ENCODE measurements around the gene FEM1A. TPM values are rescaled to one million over a fixed set of nuclear protein-coding genes. Genes with fewer than 3 reads are reported as not detected.
A peak's percentile ranks its signal among the peaks of the same experiment; 100 is the strongest.
"Not testable (repeated sequence)": the region's sequence is repeated elsewhere in the genome, so short reads cannot be mapped to it uniquely, and the experiment has no call there.

Gene FEM1A
- total RNA-seq (ENCODE audit: insufficient read depth, low replicate concordance), result 10.6 TPM

DNA sequence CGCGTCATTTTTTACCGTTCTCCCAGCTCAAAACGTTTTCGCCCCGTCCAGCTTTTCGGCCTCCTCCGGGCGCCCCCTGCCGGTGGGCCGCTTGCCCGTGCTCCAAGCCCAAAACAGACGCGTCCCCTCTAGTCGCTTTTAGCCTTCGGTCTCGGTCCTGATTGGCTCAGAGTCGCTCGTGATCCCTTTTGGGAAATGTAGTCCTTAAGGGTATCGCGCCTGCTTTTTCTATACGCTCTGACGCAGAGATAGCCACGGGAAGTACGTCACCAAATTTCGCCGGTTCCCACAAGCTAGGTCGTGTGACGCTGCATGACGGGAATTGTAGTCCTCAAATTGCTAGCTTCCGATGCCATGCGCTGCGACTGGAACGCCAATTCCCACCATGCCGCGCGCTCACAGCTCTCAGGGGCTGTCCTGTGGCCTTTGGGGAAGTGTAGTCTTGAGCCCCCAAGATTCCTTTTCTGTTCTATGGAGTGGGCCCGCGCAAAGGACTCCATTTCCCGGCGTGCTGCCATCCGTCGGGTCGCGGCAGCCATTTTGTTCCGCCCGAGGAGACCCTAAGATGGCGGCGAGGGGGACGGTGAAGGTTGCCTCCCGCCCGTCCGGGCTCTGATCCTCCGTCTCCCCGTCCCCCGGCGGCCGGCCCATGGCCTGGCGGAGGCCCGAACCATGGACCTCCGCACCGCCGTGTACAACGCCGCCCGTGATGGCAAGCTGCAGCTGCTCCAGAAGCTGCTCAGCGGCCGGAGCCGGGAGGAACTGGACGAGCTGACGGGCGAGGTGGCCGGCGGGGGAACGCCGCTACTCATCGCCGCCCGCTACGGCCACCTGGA lies at the start of gene FEM1A:
Gene FEM1A (plus strand): TSS at position 552 of the 836 bp plus-strand sequence. CDS start 121 bp downstream, at position 673.
- peak; percentile 100 for DNase-seq (ENCODE audit: low spot score)

GRCh38 chr19:4742723-4743646 lies 48.5 kb upstream of the FEM1A start:
- no peak for DNase-seq (ENCODE audit: low spot score)

DNA sequence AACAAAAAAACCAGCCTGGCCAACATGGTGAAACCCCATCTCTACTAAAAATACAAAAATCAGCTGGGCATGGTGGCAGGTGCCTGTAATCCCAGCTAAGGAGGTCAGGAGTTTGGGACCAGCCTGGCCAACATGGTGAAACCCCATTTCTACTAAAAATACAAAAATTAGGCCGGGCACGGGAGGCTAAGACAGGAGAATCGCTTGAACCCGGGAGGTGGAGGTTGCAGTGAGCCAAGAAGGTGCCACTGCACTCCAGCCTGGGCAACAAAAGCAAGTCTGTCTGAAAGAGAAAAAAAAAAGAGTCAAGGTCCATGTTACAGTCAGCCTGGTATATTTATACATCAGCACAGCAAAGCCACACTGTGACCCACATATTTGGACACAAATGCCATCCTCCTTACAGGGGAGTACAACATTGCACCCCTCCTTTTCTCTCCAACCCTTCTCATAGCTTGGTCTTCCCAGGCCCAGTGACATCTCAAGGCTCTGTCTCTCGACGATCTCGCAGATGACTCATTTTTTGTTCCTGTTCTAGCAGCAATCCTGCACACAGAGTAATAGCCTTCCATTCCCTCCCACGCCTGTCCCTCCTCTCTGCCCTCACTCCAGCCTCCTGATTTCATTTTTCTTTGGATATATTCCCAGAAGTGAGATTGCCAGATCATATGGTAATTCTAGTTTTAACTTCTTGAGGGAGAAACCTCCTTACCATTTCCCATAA lies 46.9 kb upstream of the FEM1A start:
- DNase-seq (ENCODE audit: low spot score), result peak; percentile 95

GRCh38 chr19:4745175-4745574 lies 46.4 kb upstream of the FEM1A start:
- DNase-seq (ENCODE audit: low spot score), result not testable (repeated sequence)

- DNase-seq (ENCODE audit: low spot score), result no peak
Measured at GRCh38 chr19:4745986-4746385, 45.5 kb upstream of the FEM1A start.

- DNase-seq (ENCODE audit: low spot score), result no peak
Measured at GRCh38 chr19:4748185-4748584, 43.3 kb upstream of the FEM1A start.

- no peak for DNase-seq (ENCODE audit: low spot score)
Measured at GRCh38 chr19:4748589-4748988, 42.9 kb upstream of the FEM1A start.

- no peak for DNase-seq (ENCODE audit: low spot score)
Measured at GRCh38 chr19:4749870-4750590, 41.5 kb upstream of the FEM1A start.

DNA sequence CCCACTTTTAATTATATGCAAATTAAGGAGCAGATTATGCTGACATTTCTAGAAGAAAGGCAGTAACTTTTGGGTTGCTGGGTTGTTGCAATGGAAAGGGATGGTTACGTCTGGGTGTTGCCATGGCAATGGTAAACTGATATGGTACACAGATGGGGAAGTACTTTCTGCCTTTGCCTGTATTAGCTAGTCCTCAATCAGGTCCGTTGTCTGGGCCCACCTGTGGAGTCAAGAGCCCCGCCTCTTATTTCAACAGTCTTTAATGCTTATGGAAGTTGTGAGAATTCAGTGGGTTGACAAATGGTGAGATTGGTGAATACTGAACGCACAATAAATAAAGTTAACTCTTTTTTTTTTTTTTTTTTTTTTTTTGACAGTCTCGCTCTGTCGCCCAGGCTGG lies 37.3 kb upstream of the FEM1A start:
- DNase-seq (ENCODE audit: low spot score), result no peak

DNA sequence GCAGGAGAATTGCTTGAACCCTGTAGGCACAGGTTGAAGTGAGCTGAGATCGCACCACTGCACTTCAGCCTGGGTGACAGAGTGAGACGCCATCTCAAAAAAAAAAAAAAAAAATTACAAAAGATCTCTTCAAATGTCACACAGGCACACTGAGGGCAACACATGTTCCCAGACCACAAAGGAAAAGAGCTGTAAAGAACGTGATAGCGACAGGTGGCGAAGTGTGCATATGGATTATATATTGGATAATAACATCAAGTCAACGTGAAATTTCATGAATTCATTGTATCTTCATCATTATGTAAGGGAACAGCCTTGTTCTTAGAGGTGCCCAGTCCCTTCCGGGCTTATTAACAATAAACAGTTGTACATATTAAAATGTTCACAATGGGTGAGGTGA lies 36.1 kb upstream of the FEM1A start:
- DNase-seq (ENCODE audit: low spot score), result no peak

GRCh38 chr19:4758082-4758481 lies 33.5 kb upstream of the FEM1A start:
- no peak for DNase-seq (ENCODE audit: low spot score)

DNA sequence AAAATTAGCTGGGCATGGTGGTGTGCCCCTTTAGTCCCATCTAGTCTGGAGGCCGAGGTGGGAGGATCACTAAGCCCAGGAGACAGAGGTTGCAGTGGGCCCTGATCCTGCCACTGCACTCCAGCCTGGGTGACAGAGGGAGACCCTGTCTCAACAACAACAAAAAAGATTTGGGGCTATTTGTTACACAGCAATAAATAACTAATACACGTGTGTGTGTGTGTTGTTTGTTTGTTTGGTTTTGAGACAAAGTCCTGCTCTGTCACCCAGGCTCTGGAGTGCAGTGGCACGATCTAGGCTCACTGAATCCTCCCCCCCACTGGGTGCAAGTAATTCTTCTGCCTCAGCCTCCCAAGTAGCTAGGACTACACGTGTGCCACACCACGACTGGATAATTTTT lies 32.9 kb upstream of the FEM1A start:
- no peak for DNase-seq (ENCODE audit: low spot score)

GRCh38 chr19:4759388-4760284 lies 31.9 kb upstream of the FEM1A start:
- DNase-seq (ENCODE audit: low spot score), result peak; percentile 85

GRCh38 chr19:4760285-4760650 lies 31.3 kb upstream of the FEM1A start:
- DNase-seq (ENCODE audit: low spot score), result no peak

- DNase-seq (ENCODE audit: low spot score), result no peak
Measured at GRCh38 chr19:4763021-4763420, 28.5 kb upstream of the FEM1A start.

DNA sequence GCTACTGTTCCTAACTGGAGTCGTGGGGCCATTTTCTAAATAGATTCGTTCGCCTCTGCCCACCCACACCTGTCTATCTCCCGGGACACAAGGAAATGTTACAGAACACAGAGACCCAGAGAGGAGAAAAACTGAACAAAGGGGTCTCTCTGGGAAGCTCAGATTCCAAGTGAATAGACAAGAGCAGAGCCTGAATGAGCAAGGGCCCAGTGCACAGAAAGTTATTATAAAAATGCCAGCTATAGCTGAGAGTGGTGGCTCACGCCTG lies 27.2 kb upstream of the FEM1A start:
- no peak for DNase-seq (ENCODE audit: low spot score)

GRCh38 chr19:4768934-4769777 lies 22.4 kb upstream of the FEM1A start:
- peak; percentile 91 for DNase-seq (ENCODE audit: low spot score)

DNA sequence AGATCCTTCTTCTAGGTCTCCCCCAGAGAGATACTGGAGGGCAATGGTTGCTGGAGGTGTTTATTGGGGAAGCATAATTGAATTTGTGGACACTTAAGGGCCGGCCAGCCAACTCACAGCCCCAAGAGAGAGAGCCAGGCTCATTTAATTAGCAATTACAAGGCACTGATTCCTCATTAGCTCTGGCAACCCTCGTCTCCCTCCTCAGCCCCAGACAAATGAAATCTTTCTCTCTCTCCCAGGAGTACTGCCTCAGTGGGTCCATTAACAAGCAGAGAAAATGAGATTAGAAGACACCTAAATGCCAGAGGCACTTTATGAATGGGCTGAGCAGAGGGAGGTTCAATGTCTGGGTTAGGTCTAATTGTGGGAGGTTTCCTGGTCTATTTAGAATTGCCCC lies 19.0 kb upstream of the FEM1A start:
- DNase-seq (ENCODE audit: low spot score), result no peak

GRCh38 chr19:4773047-4773640 lies 18.4 kb upstream of the FEM1A start:
- no peak for DNase-seq (ENCODE audit: low spot score)

All from umbilical cord (tissue), 2 donors.